C4-2B (cell line): ENCODE measurements around the gene EDC3.

Source experiments
- ZFX ChIP-seq: fragments of 450-650 bp; IDR thresholded peaks from 2 replicates; pipeline ENCODE4 v1.6.1; 2017
- TF ChIP-seq, protein P1 (sequence below): fragments of 450-650 bp; conservative IDR thresholded peaks from 2 replicates; pipeline ENCODE4 v1.5.1; 2017; ENCODE audit warnings: mild to moderate bottlenecking

DNA sequence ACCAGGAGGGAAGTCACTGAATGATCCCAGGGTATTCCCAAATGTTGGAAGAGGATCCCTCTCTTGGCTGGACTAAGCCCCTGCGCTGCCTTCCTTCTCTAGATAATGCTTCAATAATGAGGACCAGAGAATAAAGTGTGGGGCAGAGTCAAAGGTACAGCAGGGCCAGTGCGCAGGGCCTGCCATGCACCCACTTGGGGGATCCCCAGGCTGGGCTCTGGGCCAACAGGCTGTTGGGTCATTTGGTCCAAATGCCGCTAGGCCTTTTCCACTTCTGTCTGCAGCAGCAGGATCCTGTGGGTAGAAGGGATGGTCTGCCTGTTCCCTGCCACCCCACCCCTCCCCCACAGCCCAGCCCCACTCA is 85.9 kb downstream of the EDC3 start:
- TF ChIP-seq, protein P1, sequence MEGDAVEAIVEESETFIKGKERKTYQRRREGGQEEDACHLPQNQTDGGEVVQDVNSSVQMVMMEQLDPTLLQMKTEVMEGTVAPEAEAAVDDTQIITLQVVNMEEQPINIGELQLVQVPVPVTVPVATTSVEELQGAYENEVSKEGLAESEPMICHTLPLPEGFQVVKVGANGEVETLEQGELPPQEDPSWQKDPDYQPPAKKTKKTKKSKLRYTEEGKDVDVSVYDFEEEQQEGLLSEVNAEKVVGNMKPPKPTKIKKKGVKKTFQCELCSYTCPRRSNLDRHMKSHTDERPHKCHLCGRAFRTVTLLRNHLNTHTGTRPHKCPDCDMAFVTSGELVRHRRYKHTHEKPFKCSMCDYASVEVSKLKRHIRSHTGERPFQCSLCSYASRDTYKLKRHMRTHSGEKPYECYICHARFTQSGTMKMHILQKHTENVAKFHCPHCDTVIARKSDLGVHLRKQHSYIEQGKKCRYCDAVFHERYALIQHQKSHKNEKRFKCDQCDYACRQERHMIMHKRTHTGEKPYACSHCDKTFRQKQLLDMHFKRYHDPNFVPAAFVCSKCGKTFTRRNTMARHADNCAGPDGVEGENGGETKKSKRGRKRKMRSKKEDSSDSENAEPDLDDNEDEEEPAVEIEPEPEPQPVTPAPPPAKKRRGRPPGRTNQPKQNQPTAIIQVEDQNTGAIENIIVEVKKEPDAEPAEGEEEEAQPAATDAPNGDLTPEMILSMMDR = no peak
- TF ChIP-seq ZFX = no peak
